T-helper 2 cell treated with Interferon-gamma antibody and Interleukin-4, amounts not matched to agents 5 μg/mL and 100 μg/mL, for 36 hours (primary cell): ENCODE data around the gene TK2.
A peak's percentile ranks its signal among the peaks of the same experiment; 100 is the strongest.
"Not testable (repeated sequence)": the region's sequence is repeated elsewhere in the genome, so short reads cannot be mapped to it uniquely, and the experiment has no call there.

ENCODE experiments used
- DNase-seq: peaks from one replicate; pipeline ENCODE4 v3.0.0; 2021; ENCODE audit warnings: low spot score
- H3K27ac Mint-ChIP-seq: one replicate; pipeline ENCODE4 v1.8.0; 2021; ENCODE audit warnings: mild to moderate bottlenecking, mixed read lengths
- H3K27me3 Mint-ChIP-seq: one replicate; pipeline ENCODE4 v1.8.0; 2021; ENCODE audit warnings: low read depth, mixed read lengths
- H3K36me3 Mint-ChIP-seq: one replicate; pipeline ENCODE4 v1.8.0; 2021; ENCODE audit warnings: low read depth, mixed read lengths
- H3K4me1 Mint-ChIP-seq: one replicate; pipeline ENCODE4 v1.8.0; 2021; ENCODE audit warnings: low read depth, mixed read lengths
- H3K4me3 Mint-ChIP-seq: one replicate; pipeline ENCODE4 v1.8.0; 2022; ENCODE audit warnings: mild to moderate bottlenecking, moderate library complexity, mixed read lengths
- H3K9me3 Mint-ChIP-seq: one replicate; pipeline ENCODE4 v1.8.0; 2021; ENCODE audit warnings: mixed read lengths

TK2 gene

GRCh38 chr16:66515596-66516508, 34.1 kb downstream of the TK2 start:
- Mint-ChIP-seq H3K4me3 (peak overlapping the region; percentile 83), H3K36me3 (peaks cover 20% of the 10 kb centered on the region), H3K4me1 (peaks cover 52% of the 10 kb centered on the region), H3K27ac (peak overlapping the region; percentile 93), H3K9me3 (no peaks in the 10 kb centered on the region), H3K27me3 (no peaks in the 10 kb centered on the region)
- DNase-seq = no peak

- H3K27me3 Mint-ChIP-seq, H3K4me3 Mint-ChIP-seq, DNase-seq, H3K9me3 Mint-ChIP-seq: not testable (repeated sequence)
- peaks cover 44% of the 10 kb centered on the region for H3K4me1 Mint-ChIP-seq
- peak overlapping the region; percentile 17 for H3K27ac Mint-ChIP-seq
- H3K36me3 Mint-ChIP-seq = peaks cover 18% of the 10 kb centered on the region
Measured at GRCh38 chr16:66514980-66515595, 34.8 kb downstream of the TK2 start.

GRCh38 chr16:66514391-66514790, 35.5 kb downstream of the TK2 start:
- H3K27me3 Mint-ChIP-seq, H3K9me3 Mint-ChIP-seq, H3K4me3 Mint-ChIP-seq, DNase-seq, H3K27ac Mint-ChIP-seq: not testable (repeated sequence)
- peaks cover 37% of the 10 kb centered on the region for H3K4me1 Mint-ChIP-seq
- H3K36me3 Mint-ChIP-seq = peaks cover 12% of the 10 kb centered on the region

GRCh38 chr16:66513111-66513723, 36.7 kb downstream of the TK2 start:
- Mint-ChIP-seq H3K4me3 (no peak overlapping the region), H3K27me3 (no peaks in the 10 kb centered on the region), H3K9me3 (no peaks in the 10 kb centered on the region), H3K36me3 (peaks cover 12% of the 10 kb centered on the region), H3K27ac (no peak overlapping the region), H3K4me1 (peaks cover 30% of the 10 kb centered on the region)
- no peak for DNase-seq

- Mint-ChIP-seq H3K36me3 (peaks cover 10% of the 10 kb centered on the region), H3K27ac (no peak overlapping the region), H3K4me1 (peaks cover 25% of the 10 kb centered on the region), H3K9me3 (no peaks in the 10 kb centered on the region), H3K27me3 (no peaks in the 10 kb centered on the region), H3K4me3 (no peak overlapping the region)
- DNase-seq = no peak
Measured at GRCh38 chr16:66512272-66513110, 37.4 kb downstream of the TK2 start.

- no peak for DNase-seq
- Mint-ChIP-seq H3K27me3 (no peaks in the 10 kb centered on the region), H3K36me3 (peaks cover 9% of the 10 kb centered on the region), H3K27ac (no peak overlapping the region), H3K4me1 (peaks cover 18% of the 10 kb centered on the region), H3K9me3 (no peaks in the 10 kb centered on the region), H3K4me3 (no peak overlapping the region)
Measured at GRCh38 chr16:66511602-66512271, 38.2 kb downstream of the TK2 start.

GRCh38 chr16:66510711-66511601, 39.0 kb downstream of the TK2 start:
- DNase-seq = no peak
- Mint-ChIP-seq H3K36me3 (peaks cover 7% of the 10 kb centered on the region), H3K27me3 (no peaks in the 10 kb centered on the region), H3K4me3 (no peak overlapping the region), H3K4me1 (peaks cover 10% of the 10 kb centered on the region), H3K9me3 (no peaks in the 10 kb centered on the region), H3K27ac (no peak overlapping the region)

- no peaks in the 10 kb centered on the region for H3K27me3 Mint-ChIP-seq
Measured at GRCh38 chr16:66510298-66510697, 39.6 kb downstream of the TK2 start.

GRCh38 chr16:66509576-66509975, 40.3 kb downstream of the TK2 start:
- no peak overlapping the region for H3K4me3 Mint-ChIP-seq
- H3K4me1 Mint-ChIP-seq = peaks cover 1% of the 10 kb centered on the region
- no peak overlapping the region for H3K27ac Mint-ChIP-seq
- DNase-seq = no peak
- no peaks in the 10 kb centered on the region for H3K9me3 Mint-ChIP-seq
- H3K27me3 Mint-ChIP-seq = no peaks in the 10 kb centered on the region
- H3K36me3 Mint-ChIP-seq = peaks cover 7% of the 10 kb centered on the region

More at GRCh38 chr16:66510298-66510697, 39.6 kb downstream of the TK2 start:
- peaks cover 4% of the 10 kb centered on the region for H3K4me1 Mint-ChIP-seq
- peaks cover 7% of the 10 kb centered on the region for H3K36me3 Mint-ChIP-seq
- no peak overlapping the region for H3K27ac Mint-ChIP-seq
- H3K9me3 Mint-ChIP-seq = no peaks in the 10 kb centered on the region
- no peak overlapping the region for H3K4me3 Mint-ChIP-seq
- no peak for DNase-seq

- Mint-ChIP-seq H3K4me3 (no peak overlapping the region), H3K9me3 (no peaks in the 10 kb centered on the region), H3K27ac (no peak overlapping the region), H3K27me3 (no peaks in the 10 kb centered on the region), H3K36me3 (peaks cover 7% of the 10 kb centered on the region), H3K4me1 (peaks cover 1% of the 10 kb centered on the region)
- no peak for DNase-seq
Measured at GRCh38 chr16:66508914-66509496, 40.9 kb downstream of the TK2 start.

- no peak overlapping the region for H3K27ac Mint-ChIP-seq
- no peaks in the 10 kb centered on the region for H3K27me3 Mint-ChIP-seq
- DNase-seq = no peak
Measured at GRCh38 chr16:66508248-66508913, 41.5 kb downstream of the TK2 start.

GRCh38 chr16:66507731-66508239, 42.1 kb downstream of the TK2 start:
- Mint-ChIP-seq H3K27me3 (no peaks in the 10 kb centered on the region), H3K4me3 (no peak overlapping the region), H3K27ac (no peak overlapping the region), H3K9me3 (no peaks in the 10 kb centered on the region), H3K4me1 (peaks cover 4% of the 10 kb centered on the region), H3K36me3 (peaks cover 5% of the 10 kb centered on the region)
- DNase-seq = no peak

More at GRCh38 chr16:66508248-66508913, 41.5 kb downstream of the TK2 start:
- peaks cover 1% of the 10 kb centered on the region for H3K4me1 Mint-ChIP-seq
- peaks cover 7% of the 10 kb centered on the region for H3K36me3 Mint-ChIP-seq
- H3K4me3 Mint-ChIP-seq = no peak overlapping the region
- H3K9me3 Mint-ChIP-seq = no peaks in the 10 kb centered on the region
